Osteoblast (primary cell): ENCODE results near the gene MAP7D3. TPM values are rescaled to one million over a fixed set of nuclear protein-coding genes. Genes with fewer than 3 reads are reported as not detected.

Source experiments
- DNase-seq: peaks from one replicate; pipeline ENCODE4 v3.0.0; 2011; ENCODE audit warnings: low spot score, mixed read lengths; ENCODE audit not compliant: insufficient read length; ENCODE audit errors: missing footprints
- H2AFZ ChIP-seq: 2 replicates; pipeline ENCODE4 v1.6.0; 2011; ENCODE audit warnings: mild to moderate bottlenecking, low read length
- H3K27ac ChIP-seq: 2 replicates; pipeline ENCODE4 v1.5.1; 2011; ENCODE audit warnings: mild to moderate bottlenecking, low read depth, low read length, moderate library complexity
- H3K27me3 ChIP-seq: 2 replicates; pipeline ENCODE4 v1.6.0; 2012; ENCODE audit warnings: mild to moderate bottlenecking, control low read depth, inconsistent platforms, low read length, moderate library complexity; ENCODE audit not compliant: insufficient read depth
- H3K36me3 ChIP-seq: 2 replicates; pipeline ENCODE4 v1.5.1; 2011; ENCODE audit warnings: mild to moderate bottlenecking, low read length, control low read depth, moderate library complexity; ENCODE audit not compliant: insufficient read depth
- H3K4me1 ChIP-seq: 2 replicates; pipeline ENCODE4 v1.5.1; 2011; ENCODE audit warnings: mild to moderate bottlenecking, low read length, control low read depth, moderate library complexity; ENCODE audit not compliant: insufficient read depth
- H3K4me2 ChIP-seq: 2 replicates; pipeline ENCODE4 v1.6.0; 2011; ENCODE audit warnings: mild to moderate bottlenecking, low read length; ENCODE audit not compliant: insufficient read depth
- H3K4me3 ChIP-seq: fragments of 200-600 bp; sonication (generic); 3 replicates; pipeline ENCODE4 v1.5.1; 2012; ENCODE audit warnings: mild to moderate bottlenecking, low read length, inconsistent platforms; ENCODE audit not compliant: insufficient read depth
- H3K79me2 ChIP-seq: 2 replicates; pipeline ENCODE4 v1.6.0; 2012; ENCODE audit warnings: mild to moderate bottlenecking, low read length, control low read depth, inconsistent platforms; ENCODE audit not compliant: insufficient read depth
- H3K9me3 ChIP-seq: 2 replicates; pipeline ENCODE4 v1.5.1; 2011; ENCODE audit warnings: low read depth, low read length, control low read depth
- H4K20me1 ChIP-seq: 2 replicates; pipeline ENCODE4 v1.6.0; 2012; ENCODE audit warnings: mild to moderate bottlenecking, low read length, control low read depth; ENCODE audit not compliant: insufficient read depth
- CTCF ChIP-seq: IDR thresholded peaks from 2 replicates; pipeline ENCODE4 v1.5.1; 2011; ENCODE audit warnings: mild to moderate bottlenecking, low read depth, low read length, moderate library complexity; ENCODE audit errors: extremely low read depth
- total RNA-seq: library from RNA; depleted of rRNA; stranded (reverse); fragments of >200 nt; gene quantifications from 2 replicates; pipeline ENCODE4 v1.2.3, GENCODE V29; 2012

Gene MAP7D3
- total RNA-seq, 1 donor, result 19.2 TPM

GRCh38 chrX:136192839-136193414 lies 58.3 kb downstream of the MAP7D3 start:
- H3K27ac ChIP-seq, result peak overlapping the region; percentile 72
- no peak for TF ChIP-seq CTCF

GRCh38 chrX:136192135-136192534 lies 59.1 kb downstream of the MAP7D3 start:
- Histone ChIP-seq H3K9me3 (no peaks in the 10 kb centered on the region), H3K79me2 (no peaks in the 10 kb centered on the region), H3K4me3 (no peak overlapping the region), H3K27ac (peak overlapping the region; percentile 72), H3K4me2 (peak overlapping the region; percentile 28), H2AFZ (no peak overlapping the region), H3K4me1 (peaks cover 23% of the 10 kb centered on the region), H3K36me3 (no peaks in the 10 kb centered on the region), H4K20me1 (no peaks in the 10 kb centered on the region), H3K27me3 (no peaks in the 10 kb centered on the region)
- no peak for TF ChIP-seq CTCF
- no peak for DNase-seq

More at GRCh38 chrX:136192839-136193414, 58.3 kb downstream of the MAP7D3 start:
- Histone ChIP-seq H2AFZ (no peak overlapping the region), H4K20me1 (no peaks in the 10 kb centered on the region), H3K36me3 (no peaks in the 10 kb centered on the region), H3K79me2 (no peaks in the 10 kb centered on the region), H3K27me3 (no peaks in the 10 kb centered on the region), H3K4me1 (peaks cover 23% of the 10 kb centered on the region), H3K9me3 (no peaks in the 10 kb centered on the region), H3K4me3 (no peak overlapping the region), H3K4me2 (peak overlapping the region; percentile 50)
- no peak for DNase-seq

GRCh38 chrX:136191171-136191570 lies 60.0 kb downstream of the MAP7D3 start:
- no peak for DNase-seq
- Histone ChIP-seq H3K27ac (no peak overlapping the region), H3K36me3 (no peaks in the 10 kb centered on the region), H3K4me3 (no peak overlapping the region), H3K4me2 (no peak overlapping the region), H4K20me1 (no peaks in the 10 kb centered on the region), H3K9me3 (no peaks in the 10 kb centered on the region), H3K27me3 (no peaks in the 10 kb centered on the region), H3K4me1 (peaks cover 22% of the 10 kb centered on the region), H2AFZ (no peak overlapping the region), H3K79me2 (no peaks in the 10 kb centered on the region)
- no peak for TF ChIP-seq CTCF

GRCh38 chrX:136190038-136190713 lies 61.0 kb downstream of the MAP7D3 start:
- H3K79me2 ChIP-seq, result no peaks in the 10 kb centered on the region
- H2AFZ ChIP-seq, result no peak overlapping the region
- no peaks in the 10 kb centered on the region for H3K27me3 ChIP-seq
- H3K4me2 ChIP-seq, result no peak overlapping the region
- H3K9me3 ChIP-seq, result no peaks in the 10 kb centered on the region
- TF ChIP-seq CTCF, result no peak
- H3K4me1 ChIP-seq, result peaks cover 29% of the 10 kb centered on the region
- H3K27ac ChIP-seq, result no peak overlapping the region
- H3K36me3 ChIP-seq, result no peaks in the 10 kb centered on the region
- H4K20me1 ChIP-seq, result no peaks in the 10 kb centered on the region
- no peak overlapping the region for H3K4me3 ChIP-seq
- no peak for DNase-seq
